ENCODE results near the gene EEF1G. TPM values are rescaled to one million over a fixed set of nuclear protein-coding genes. Genes with fewer than 3 reads are reported as not detected.
A peak's percentile ranks its signal among the peaks of the same experiment; 100 is the strongest.

The EEF1G gene
- total RNA-seq, 1 donor: 1,049 TPM

DNA sequence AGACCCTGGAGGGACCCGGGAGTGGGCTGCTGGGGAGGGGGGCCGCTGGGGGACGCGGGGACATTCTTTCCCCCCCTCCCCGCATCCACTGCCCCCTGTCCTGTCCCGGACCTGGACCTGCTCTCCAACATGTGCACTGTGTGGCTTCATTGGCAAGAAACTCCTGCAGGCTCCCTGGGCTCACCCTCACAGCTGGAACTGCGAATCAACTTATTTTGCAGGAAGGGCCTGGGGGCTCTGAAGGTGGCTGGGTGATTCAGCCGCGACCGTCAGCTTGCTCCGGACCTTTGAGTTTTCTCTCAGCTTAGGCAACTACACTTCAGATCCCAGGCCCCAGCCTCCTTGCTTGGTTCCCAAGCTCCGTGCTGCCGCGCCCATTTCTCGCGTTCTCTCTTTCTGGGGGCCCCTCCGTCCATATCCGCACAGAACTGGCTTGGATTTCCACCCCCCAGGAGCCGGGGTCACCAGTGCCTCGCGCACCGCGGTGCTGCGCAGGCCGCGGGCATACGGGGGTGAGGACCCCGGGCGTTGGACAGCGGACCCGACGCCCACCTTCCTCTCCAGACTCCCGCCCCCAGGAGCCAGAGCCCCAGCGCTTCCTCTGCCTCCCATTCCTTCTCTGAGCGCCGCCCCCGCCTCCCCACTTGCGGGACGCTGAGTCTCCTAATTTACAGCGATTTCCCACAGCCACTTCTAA, 26.6 kb downstream of the EEF1G start:
- H3K27ac ChIP-seq (ENCODE audit: low read depth, low read length): peak overlapping the region; percentile 37
- H2AFZ ChIP-seq (ENCODE audit: low read length): peak overlapping the region; percentile 70
- DNase-seq (ENCODE audit: insufficient read length, low spot score, missing footprints): peak; percentile 94
- H3K9me3 ChIP-seq (ENCODE audit: low read depth, low read length): no peaks in the 10 kb centered on the region
- no peaks in the 10 kb centered on the region for H3K36me3 ChIP-seq (ENCODE audit: insufficient read depth, low read length)
- H3K4me2 ChIP-seq (ENCODE audit: insufficient read depth, low read length): peak overlapping the region; percentile 93
- no peaks in the 10 kb centered on the region for H3K27me3 ChIP-seq (ENCODE audit: insufficient read depth, low read length)
- peak overlapping the region; percentile 98 for H3K4me3 ChIP-seq (ENCODE audit: insufficient read depth, low read length)
- TF ChIP-seq CTCF (IDR thresholded peaks at IDR 0.05; ENCODE audit: extremely low read depth, low read depth, low read length): no peak
- peaks cover 32% of the 10 kb centered on the region for H4K20me1 ChIP-seq (ENCODE audit: insufficient read depth, low read length)
- peaks cover 45% of the 10 kb centered on the region for H3K79me2 ChIP-seq (ENCODE audit: insufficient read depth, low read length)
- H3K4me1 ChIP-seq (ENCODE audit: insufficient read depth, low read length): peaks cover 41% of the 10 kb centered on the region

DNA sequence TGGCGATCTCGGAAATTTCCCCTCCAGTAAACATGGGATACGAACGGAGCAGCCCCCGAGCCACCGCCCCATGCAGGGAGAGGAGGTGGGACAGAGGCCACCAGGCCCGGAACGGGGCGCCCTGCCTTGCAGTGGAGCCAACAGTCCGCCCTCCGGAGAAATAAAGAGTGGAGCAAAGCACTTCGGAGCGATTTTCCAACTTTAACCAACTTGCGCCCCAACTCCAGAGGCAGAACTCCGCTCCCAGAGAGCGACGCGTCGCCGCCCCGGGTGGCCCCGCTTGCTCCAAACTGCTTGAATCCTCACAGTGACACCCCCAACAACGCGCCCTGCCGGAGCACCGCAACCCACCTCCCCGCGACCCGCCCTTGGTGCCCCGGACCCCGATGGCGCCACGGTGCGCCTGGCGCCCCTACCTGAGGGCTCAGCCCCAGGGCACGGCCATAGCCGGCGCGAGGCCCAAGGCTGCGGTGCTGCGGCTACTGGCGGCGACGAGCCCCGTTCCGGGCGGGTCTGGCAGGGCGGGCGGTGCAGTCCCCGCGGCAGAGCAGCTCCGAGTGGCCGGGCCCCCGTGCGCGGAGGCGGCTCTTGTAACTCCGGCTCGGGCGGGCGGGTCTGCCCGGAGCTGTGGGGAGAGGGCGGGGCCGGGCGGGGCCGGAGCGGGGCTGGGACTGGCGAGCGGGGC, 27.3 kb downstream of the EEF1G start, which contains the start of gene AHNAK:
TSS of gene AHNAK (minus strand) at position 563 of the 685 bp plus-strand sequence. CDS start 10,708 bp downstream, outside the sequence.
- H3K27me3 ChIP-seq (ENCODE audit: insufficient read depth, low read length): no peaks in the 10 kb centered on the region
- H3K9me3 ChIP-seq (ENCODE audit: low read depth, low read length): no peaks in the 10 kb centered on the region
- peak; percentile 95 for DNase-seq (ENCODE audit: insufficient read length, low spot score, missing footprints)
- H3K4me2 ChIP-seq (ENCODE audit: insufficient read depth, low read length): peak within 1 kb of the TSS; percentile 93
- peaks cover 39% of the 10 kb centered on the region for H4K20me1 ChIP-seq (ENCODE audit: insufficient read depth, low read length)
- TF ChIP-seq CTCF (IDR thresholded peaks at IDR 0.05; ENCODE audit: extremely low read depth, low read depth, low read length): no peak
- H3K4me3 ChIP-seq (ENCODE audit: insufficient read depth, low read length): peak within 1 kb of the TSS; percentile 98
- H3K27ac ChIP-seq (ENCODE audit: low read depth, low read length): peak within 1 kb of the TSS; percentile 67
- no peaks in the 10 kb centered on the region for H3K36me3 ChIP-seq (ENCODE audit: insufficient read depth, low read length)
- peaks cover 52% of the 10 kb centered on the region for H3K79me2 ChIP-seq (ENCODE audit: insufficient read depth, low read length)
- peak within 1 kb of the TSS; percentile 70 for H2AFZ ChIP-seq (ENCODE audit: low read length)
- H3K4me1 ChIP-seq (ENCODE audit: insufficient read depth, low read length): peaks cover 41% of the 10 kb centered on the region

DNA sequence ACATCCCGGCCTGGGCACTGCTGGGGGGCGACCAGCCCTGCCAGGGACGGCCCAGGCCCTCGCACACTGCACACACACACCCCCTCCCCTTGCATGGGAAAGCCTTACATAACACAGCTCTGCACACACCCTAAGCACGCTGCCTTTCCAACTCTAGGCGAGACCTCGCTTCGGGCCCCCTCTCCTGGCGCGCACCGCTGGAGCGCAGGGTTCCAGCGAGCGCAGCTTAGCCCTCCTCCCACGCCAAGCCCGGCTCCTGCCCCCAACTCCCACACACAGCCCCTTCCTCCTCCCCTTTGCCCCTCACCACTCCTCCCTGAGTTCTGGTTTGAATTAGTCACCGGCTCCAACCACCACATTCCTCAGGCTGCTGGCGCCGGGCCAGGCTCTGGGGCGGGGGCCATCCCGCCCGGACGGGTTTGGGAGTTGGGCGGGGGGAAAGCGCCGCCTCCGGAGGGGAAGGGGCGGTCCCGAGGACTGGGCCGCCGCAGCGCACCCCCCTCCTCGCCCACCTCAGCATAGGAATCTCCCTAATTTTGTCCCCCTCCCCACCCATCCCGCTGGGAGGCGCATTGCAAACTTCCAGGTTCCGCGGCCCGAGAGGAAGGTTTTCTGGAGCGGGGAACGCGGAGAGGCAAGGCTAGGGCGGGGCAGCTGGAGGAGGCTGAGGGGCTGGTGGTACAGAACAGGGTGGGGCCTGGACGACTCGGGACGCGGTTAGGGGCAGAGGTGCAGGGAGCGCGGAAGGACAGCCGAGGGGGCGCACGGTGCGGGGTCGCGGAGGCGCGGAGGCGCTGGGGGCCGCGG, 28.1 kb downstream of the EEF1G start:
- Histone ChIP-seq H3K79me2 (ENCODE audit: insufficient read depth, low read length) (peaks cover 60% of the 10 kb centered on the region), H3K27me3 (ENCODE audit: insufficient read depth, low read length) (no peaks in the 10 kb centered on the region), H3K9me3 (ENCODE audit: low read depth, low read length) (no peaks in the 10 kb centered on the region), H3K27ac (ENCODE audit: low read depth, low read length) (peak overlapping the region; percentile 67), H2AFZ (ENCODE audit: low read length) (no peak overlapping the region), H4K20me1 (ENCODE audit: insufficient read depth, low read length) (peaks cover 47% of the 10 kb centered on the region), H3K36me3 (ENCODE audit: insufficient read depth, low read length) (no peaks in the 10 kb centered on the region), H3K4me3 (ENCODE audit: insufficient read depth, low read length) (peak overlapping the region; percentile 98), H3K4me1 (ENCODE audit: insufficient read depth, low read length) (peaks cover 48% of the 10 kb centered on the region), H3K4me2 (ENCODE audit: insufficient read depth, low read length) (peak overlapping the region; percentile 93)
- TF ChIP-seq CTCF (IDR thresholded peaks at IDR 0.05; ENCODE audit: extremely low read depth, low read depth, low read length): peak; percentile 7
- DNase-seq (ENCODE audit: insufficient read length, low spot score, missing footprints): peak; percentile 99
